WERI-Rb-1 (cell line): ENCODE results near the gene PRIMPOL.

Source experiments
- DNase-seq: peaks from one replicate; pipeline ENCODE4 v3.0.0-alpha.2; 2020
- H3K27ac ChIP-seq: fragments of 250-450 bp; sonication (Bioruptor Pico); 2 replicates; pipeline ENCODE4 v1.5.1; 2020; ENCODE audit warnings: mild to moderate bottlenecking, moderate library complexity
- H3K27me3 ChIP-seq: fragments of 250-450 bp; sonication (Bioruptor Pico); 2 replicates; pipeline ENCODE4 v1.5.1; 2021; ENCODE audit warnings: mild to moderate bottlenecking, low read depth, moderate library complexity; ENCODE audit not compliant: insufficient read depth, severe bottlenecking
- H3K36me3 ChIP-seq: fragments of 250-450 bp; sonication (Bioruptor Pico); 2 replicates; pipeline ENCODE4 v1.5.1; 2020; ENCODE audit warnings: mild to moderate bottlenecking, moderate library complexity
- H3K4me3 ChIP-seq: 2 replicates; pipeline ENCODE4 v1.5.1; 2011; ENCODE audit warnings: low read depth, mild to moderate bottlenecking, control low read depth, low read length
- H3K9me3 ChIP-seq: fragments of 250-450 bp; sonication (Bioruptor Pico); 2 replicates; pipeline ENCODE4 v1.5.1; 2021; ENCODE audit warnings: mild to moderate bottlenecking, moderate library complexity; ENCODE audit not compliant: severe bottlenecking
- CTCF ChIP-seq: IDR thresholded peaks from 2 replicates; pipeline ENCODE4 v1.5.1; 2011; ENCODE audit warnings: low read depth, mild to moderate bottlenecking, control low read depth, inconsistent platforms, low read length

PRIMPOL gene

GRCh38 chr4:184669251-184669650, 19.7 kb downstream of the PRIMPOL start:
- DNase-seq = no peak
- Histone ChIP-seq H3K27me3 (no peaks in the 10 kb centered on the region), H3K27ac (no peak overlapping the region), H3K36me3 (peaks cover 35% of the 10 kb centered on the region), H3K4me3 (no peak overlapping the region), H3K9me3 (no peaks in the 10 kb centered on the region)
- TF ChIP-seq CTCF = no peak

- Histone ChIP-seq H3K36me3 (peaks cover 43% of the 10 kb centered on the region), H3K27ac (no peak overlapping the region)
These were observed 21.6 kb downstream of the PRIMPOL start for GRCh38 chr4:184671101-184671500.

GRCh38 chr4:184672741-184673140, 23.2 kb downstream of the PRIMPOL start:
- Histone ChIP-seq H3K4me3 (no peak overlapping the region), H3K27ac (no peak overlapping the region), H3K36me3 (peaks cover 31% of the 10 kb centered on the region), H3K9me3 (no peaks in the 10 kb centered on the region), H3K27me3 (no peaks in the 10 kb centered on the region)
- TF ChIP-seq CTCF = no peak
- DNase-seq = no peak

More at GRCh38 chr4:184671101-184671500, 21.6 kb downstream of the PRIMPOL start:
- Histone ChIP-seq H3K27me3 (no peaks in the 10 kb centered on the region), H3K4me3 (no peak overlapping the region), H3K9me3 (no peaks in the 10 kb centered on the region)
- DNase-seq = no peak
- TF ChIP-seq CTCF = no peak

GRCh38 chr4:184674011-184674410, 24.5 kb downstream of the PRIMPOL start:
- DNase-seq = no peak
- Histone ChIP-seq H3K36me3 (peaks cover 24% of the 10 kb centered on the region), H3K27ac (no peak overlapping the region), H3K9me3 (no peaks in the 10 kb centered on the region), H3K27me3 (no peaks in the 10 kb centered on the region), H3K4me3 (no peak overlapping the region)
- no peak for TF ChIP-seq CTCF

GRCh38 chr4:184675018-184675417, 25.5 kb downstream of the PRIMPOL start:
- no peak for TF ChIP-seq CTCF
- no peak for DNase-seq
- Histone ChIP-seq H3K27ac (no peak overlapping the region), H3K27me3 (no peaks in the 10 kb centered on the region), H3K4me3 (no peak overlapping the region), H3K36me3 (peaks cover 30% of the 10 kb centered on the region), H3K9me3 (no peaks in the 10 kb centered on the region)

GRCh38 chr4:184675821-184676492, 26.4 kb downstream of the PRIMPOL start:
- Histone ChIP-seq H3K36me3 (peaks cover 32% of the 10 kb centered on the region), H3K27ac (no peak overlapping the region), H3K27me3 (no peaks in the 10 kb centered on the region), H3K9me3 (no peaks in the 10 kb centered on the region), H3K4me3 (no peak overlapping the region)
- TF ChIP-seq CTCF = no peak
- no peak for DNase-seq
